K562 (cell line): Measurements from ENCODE around the gene HSF5. TPM values are rescaled to one million over a fixed set of nuclear protein-coding genes. Genes with fewer than 3 reads are reported as not detected.

Source experiments
- ATAC-seq: fragments of 200-7000 bp; cut with Tn5 transposase; 3 replicates; pipeline ENCODE4 v1.9.1; 2020; ENCODE audit warnings: moderate library complexity
- BruUV-seq: library from RNA; stranded (reverse); fragments of 400-500 nt; replicated peaks from 2 replicates; lab custom pipeline; 2021; lab: Mats Ljungman, UMichigan
- CTCF ChIA-PET: fragments of 300-600 bp; formaldehyde crosslinking; extraction: SDS; loops from one replicate; lab custom pipeline; 2021; ENCODE audit warnings: low intra/inter-chr PET ratio; lab: Yijun Ruan, JAX
- POLR2A ChIA-PET: fragments of 300-600, 350-650 bp; sonication (Branson Sonifier 250); formaldehyde crosslinking; extraction: SDS; loops from one replicate; lab custom pipeline; 2021; ENCODE audit warnings: antibody characterized with exemption, inconsistent platforms; lab: Yijun Ruan, JAX
- DNase-seq, 4 experiments: peaks; one replicate each; pipeline versions ENCODE4 v3.0.0 to v3.0.0-alpha.2; 2011 to 2018; ENCODE audit warnings: low spot score in 3 of 4, mixed read lengths in 3 of 4; ENCODE audit errors: extremely low read depth in 1 of 4
- FAIRE-seq: peaks from 2 replicates; lab custom pipeline; 2011; peaks lifted over from hg19 to GRCh38; lab: Jason Lieb, UNC
- H2AFZ ChIP-seq: 2 replicates; pipeline ENCODE4 v1.6.0; 2011; ENCODE audit warnings: low read depth, low read length, control low read depth, inconsistent platforms
- H3K27ac ChIP-seq: fragments of 200-600 bp; 3 replicates; pipeline ENCODE4 v1.8.0; 2011; ENCODE audit warnings: low read depth, mild to moderate bottlenecking, control low read depth, inconsistent platforms, low read length, moderate library complexity, mixed read lengths; ENCODE audit errors: extremely low read depth
- H3K27me3 ChIP-seq, 2 experiments: fragments of 300-600 bp in 1 of 2; 2 replicates in 1 of 2; 3 replicates in 1 of 2; pipeline versions ENCODE4 v1.6.0 to v1.8.0; 2011; ENCODE audit warnings: inconsistent platforms in 2 of 2, low read length in 2 of 2, mild to moderate bottlenecking in 1 of 2, mixed read lengths in 1 of 2, moderate library complexity in 1 of 2; ENCODE audit not compliant: control insufficient read depth in 2 of 2, insufficient read depth in 2 of 2
- H3K36me3 ChIP-seq: fragments of 300-600 bp; 3 replicates; pipeline ENCODE4 v1.8.0; 2011; ENCODE audit warnings: mild to moderate bottlenecking, low read length, inconsistent platforms; ENCODE audit not compliant: control insufficient read depth, insufficient read depth
- H3K4me1 ChIP-seq, 2 experiments: fragments of 200-600 bp in 1 of 2; replicated peaks in 1 of 2; 2 replicates in 1 of 2; 3 replicates in 1 of 2; pipeline versions ENCODE4 v1.5.1 to v1.8.0; 2011; ENCODE audit warnings: inconsistent platforms in 2 of 2, low read length in 2 of 2, mild to moderate bottlenecking in 1 of 2, mixed read lengths in 1 of 2, moderate library complexity in 1 of 2; ENCODE audit not compliant: control insufficient read depth in 2 of 2, insufficient read depth in 2 of 2
- H3K4me2 ChIP-seq: 2 replicates; pipeline ENCODE4 v1.6.1; 2011; ENCODE audit warnings: low read length, control low read depth, inconsistent platforms, mixed read lengths; ENCODE audit not compliant: insufficient read depth
- H3K4me3 ChIP-seq: fragments of 200-600 bp; sonication (generic), shearing (Covaris generic); 2 replicates; pipeline ENCODE4 v1.5.1; 2016; ENCODE audit warnings: control low read depth, inconsistent platforms
- H3K79me2 ChIP-seq: fragments of 200-600 bp; 3 replicates; pipeline ENCODE4 v1.8.0; 2011; ENCODE audit warnings: low read length, inconsistent platforms; ENCODE audit not compliant: control insufficient read depth, insufficient read depth
- H3K9ac ChIP-seq, 2 experiments: 2 replicates each; pipeline versions ENCODE4 v1.6.0 to v1.6.1; 2011; ENCODE audit warnings: low read depth in 2 of 2, low read length in 2 of 2, control low read depth in 1 of 2, inconsistent platforms in 1 of 2, mild to moderate bottlenecking in 1 of 2, mixed read lengths in 1 of 2; ENCODE audit not compliant: insufficient read depth in 1 of 2
- H3K9me1 ChIP-seq: one replicate; pipeline ENCODE4 v1.6.0; 2011; ENCODE audit warnings: inconsistent platforms, mild to moderate bottlenecking, low read length, moderate library complexity; ENCODE audit not compliant: control insufficient read depth, insufficient read depth
- H3K9me3 ChIP-seq: replicated peaks from 2 replicates; pipeline ENCODE4 v1.5.1; 2011; ENCODE audit warnings: low read depth, low read length, inconsistent platforms; ENCODE audit not compliant: control insufficient read depth, insufficient read depth
- H4K20me1 ChIP-seq: replicated peaks from 2 replicates; pipeline ENCODE4 v1.6.1; 2011; ENCODE audit warnings: low read length, inconsistent platforms, mixed read lengths; ENCODE audit not compliant: control insufficient read depth, insufficient read depth
- ELF1 ChIP-seq: fragments of 200-800 bp; sonication (Bioruptor generic); IDR thresholded peaks from 2 replicates; pipeline ENCODE4 v1.6.1; 2016; ENCODE audit warnings: missing genetic modification characterization, missing compliant biosample characterization
- TAF7 ChIP-seq: fragments of 450-650 bp; IDR thresholded peaks from 2 replicates; pipeline ENCODE4 v1.6.1; 2016; ENCODE audit warnings: missing genetic modification characterization, missing compliant biosample characterization
- TRIM28 ChIP-seq: fragments of 450-650 bp; IDR thresholded peaks from 2 replicates; pipeline ENCODE4 v1.6.1; 2017
- ZBTB40 ChIP-seq, 2 experiments: fragments of 450-650 bp in 1 of 2; sonication (generic) in 1 of 2; formaldehyde crosslinking in 1 of 2; IDR thresholded peaks; 2 replicates each; pipeline versions ENCODE4 v1.7.1 to v1.9.0; 2016 to 2022; ENCODE audit warnings: inconsistent platforms in 1 of 2, mild to moderate bottlenecking in 1 of 2, missing genetic modification reagents in 1 of 2
- ZNF253 ChIP-seq: fragments of 250-450 bp; sonication (Bioruptor Pico); conservative IDR thresholded peaks from 2 replicates; pipeline ENCODE4 v1.6.1; 2021; ENCODE audit warnings: mild to moderate bottlenecking
- ZNF79 ChIP-seq: fragments of 250-450 bp; sonication (Bioruptor Pico); IDR thresholded peaks from 2 replicates; pipeline ENCODE4 v1.4.0; 2020; ENCODE audit warnings: low read depth, mild to moderate bottlenecking, moderate library complexity
- ZNF830 ChIP-seq: fragments of 250-450 bp; sonication (Bioruptor Pico); IDR thresholded peaks from 2 replicates; pipeline ENCODE4 v1.5.0; 2021; ENCODE audit warnings: mild to moderate bottlenecking
- WGBS: fragments of 100-300 bp; shearing (Covaris generic); methylation state at CpG from one replicate; pipeline ENCODE4 v1.1.6; 2016; ENCODE audit warnings: low coverage, mixed read lengths; ENCODE audit not compliant: insufficient coverage; ENCODE audit errors: missing lambda C conversion rate; 5-methylcytosine and 5-hydroxymethylcytosine counted together
- in situ Hi-C: fragments of 300-500 bp; cut with MboI; formaldehyde crosslinking; loops from 4 replicates; pipeline ENCODE4 v1.15.0; 2018; ENCODE audit warnings: inconsistent platforms, mixed read lengths
- intact Hi-C: fragments of 100-400 bp; cut with micrococcal nuclease; formaldehyde crosslinking; loops from 2 replicates; pipeline ENCODE4 v1.14.2; 2022
- polyA plus RNA-seq, 8 experiments: library from polyadenylated mRNA; depleted of rRNA in 4 of 8; stranded (reverse) in 5 of 8; unstranded in 3 of 8; fragments of >200 nt; fragmentation: Nextera tagmentation in 2 of 8; fragmentation: Illumina TruSeq in 1 of 8; extraction: Ambion mirVana in 2 of 8; extraction: Trizol in 1 of 8; gene quantifications; 2 replicates each; pipeline versions ENCODE4 v1.2.1 to v1.2.3, GENCODE V29; 2011 to 2014; ENCODE audit warnings: inconsistent platforms in 1 of 8, missing spikeins in 1 of 8
- total RNA-seq, 7 experiments: library from RNA; depleted of rRNA in 6 of 7; stranded (reverse); fragments of >200 nt in 6 of 7; fragmentation: Illumina TruSeq in 2 of 7; extraction: Trizol in 2 of 7; gene quantifications; 2 replicates each; pipeline versions ENCODE4 v1.2.1 to v1.2.3, GENCODE V29; 2011 to 2021; ENCODE audit warnings: low replicate concordance in 1 of 7
- TF ChIP-seq, protein P1 (sequence below): fragments of 450-650 bp; formaldehyde crosslinking; IDR thresholded peaks from 2 replicates; pipeline ENCODE4 v1.4.0; 2020; ENCODE audit warnings: mild to moderate bottlenecking

The HSF5 gene
- total and polyA plus RNA-seq, 9 of the 15 experiments (the other 6 are each of a cell fraction or from before 2014, with no cell fraction given), result 0.04 TPM; not detected in 8

- Histone ChIP-seq H4K20me1 (no peaks in the 10 kb centered on the region), H3K9me1 (no peaks in the 10 kb centered on the region), H3K9ac (no peak overlapping the region; a peak in 1 of 4 replicates), H3K9me3 (no peaks in the 10 kb centered on the region), H3K36me3 (no peaks in the 10 kb centered on the region), H3K27me3 (no peaks in the 10 kb centered on the region), H3K4me3 (no peak overlapping the region), H3K4me1 (peaks cover 4 to 9% of the 10 kb centered on the region in 2 experiments; a peak in 3 of 5 replicates), H2AFZ (no peak overlapping the region), H3K4me2 (no peak overlapping the region), H3K79me2 (peaks cover 26% of the 10 kb centered on the region), H3K27ac (no peak overlapping the region)
- in situ Hi-C loops, result no loop called here
- BruUV-seq, result no TSS peak
- ChIA-PET POLR2A (interaction anchor here (0.5 to 1.1 kb wide), 4 partner anchors 46 to 419 kb away, joined by 3 to 6 read pairs (median 3); no protein-coding TSS in a partner anchor), CTCF (no interaction called here)
- DNase-seq, result no peak
- no peak for FAIRE-seq
- 54% methylated on average over 4 of the region's 5 CpGs for WGBS
- intact Hi-C loops, result no loop called here
- ATAC-seq, result no peak
- TF ChIP-seq ZNF830 (CRISPR knock-in tag) (no peak), ELF1 (no peak), ZBTB40 (IDR thresholded peaks at IDR 0.05) (no peak), ZBTB40 (CRISPR knock-in tag; IDR thresholded peaks at IDR 0.05) (no peak), ZNF253 (CRISPR knock-in tag) (no peak), TAF7 (tag) (no peak), ZNF79 (CRISPR knock-in tag) (no peak), TRIM28 (no peak)
- TF ChIP-seq, protein P1, sequence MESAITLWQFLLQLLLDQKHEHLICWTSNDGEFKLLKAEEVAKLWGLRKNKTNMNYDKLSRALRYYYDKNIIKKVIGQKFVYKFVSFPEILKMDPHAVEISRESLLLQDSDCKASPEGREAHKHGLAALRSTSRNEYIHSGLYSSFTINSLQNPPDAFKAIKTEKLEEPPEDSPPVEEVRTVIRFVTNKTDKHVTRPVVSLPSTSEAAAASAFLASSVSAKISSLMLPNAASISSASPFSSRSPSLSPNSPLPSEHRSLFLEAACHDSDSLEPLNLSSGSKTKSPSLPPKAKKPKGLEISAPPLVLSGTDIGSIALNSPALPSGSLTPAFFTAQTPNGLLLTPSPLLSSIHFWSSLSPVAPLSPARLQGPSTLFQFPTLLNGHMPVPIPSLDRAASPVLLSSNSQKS, result no peak
Measured at GRCh38 chr17:58409432-58409831, 78.8 kb downstream of the HSF5 start.
